GM18499 (cell line): ENCODE measurements around the gene ATG2A.

ENCODE experiments used
- ATAC-seq: cut with Tn5 transposase; IDR thresholded peaks from one replicate; pipeline ENCODE4 v1.9.1; 2021; ENCODE audit warnings: moderate number of reproducible peaks; ENCODE audit not compliant: insufficient read depth, unreplicated experiment

ATG2A gene

DNA sequence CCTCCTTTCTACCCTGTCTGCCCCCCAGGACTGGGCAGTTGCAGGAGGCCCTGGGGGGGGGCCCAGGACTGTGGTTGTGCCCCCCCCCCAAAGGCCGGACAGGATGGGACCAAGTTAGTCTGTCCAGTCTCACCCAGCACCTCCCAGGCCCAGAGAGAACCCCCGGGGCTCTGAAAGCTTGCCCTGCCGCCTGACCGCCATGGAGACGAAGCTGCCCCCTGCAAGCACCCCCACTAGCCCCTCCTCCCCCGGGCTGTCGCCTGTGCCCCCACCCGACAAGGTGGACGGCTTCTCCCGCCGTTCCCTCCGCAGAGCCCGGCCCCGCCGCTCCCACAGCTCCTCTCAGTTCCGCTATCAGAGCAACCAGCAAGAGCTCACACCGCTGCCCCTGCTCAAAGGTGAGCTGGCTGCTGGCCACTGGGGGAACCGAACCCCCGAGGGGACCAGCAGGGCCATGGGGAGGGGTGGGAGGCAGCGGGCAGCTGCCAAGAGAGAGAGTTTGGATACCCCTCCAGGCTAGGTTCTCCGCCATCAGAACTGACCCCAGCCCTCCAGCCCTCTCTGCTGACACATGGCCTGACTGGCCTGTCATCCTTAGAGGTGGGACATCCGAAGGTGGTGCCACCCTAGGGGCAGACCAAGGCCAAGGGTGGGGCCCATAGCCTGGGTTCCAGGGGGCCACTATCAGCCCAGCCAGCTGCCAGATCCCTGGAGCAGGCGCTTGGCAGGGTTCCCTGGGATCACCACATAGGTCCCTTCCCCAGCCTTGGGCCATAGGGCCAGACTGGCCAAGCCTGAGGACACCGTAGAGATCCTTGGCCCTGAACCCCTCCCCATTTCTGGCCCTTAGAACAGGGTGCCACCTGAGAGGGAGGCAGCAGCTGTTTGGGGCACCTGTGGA, 8.8 kb upstream of the ATG2A start:
- ATAC-seq, result no peak

GRCh38 chr11:64924910-64925284, 7.9 kb upstream of the ATG2A start:
- ATAC-seq, result no peak

DNA sequence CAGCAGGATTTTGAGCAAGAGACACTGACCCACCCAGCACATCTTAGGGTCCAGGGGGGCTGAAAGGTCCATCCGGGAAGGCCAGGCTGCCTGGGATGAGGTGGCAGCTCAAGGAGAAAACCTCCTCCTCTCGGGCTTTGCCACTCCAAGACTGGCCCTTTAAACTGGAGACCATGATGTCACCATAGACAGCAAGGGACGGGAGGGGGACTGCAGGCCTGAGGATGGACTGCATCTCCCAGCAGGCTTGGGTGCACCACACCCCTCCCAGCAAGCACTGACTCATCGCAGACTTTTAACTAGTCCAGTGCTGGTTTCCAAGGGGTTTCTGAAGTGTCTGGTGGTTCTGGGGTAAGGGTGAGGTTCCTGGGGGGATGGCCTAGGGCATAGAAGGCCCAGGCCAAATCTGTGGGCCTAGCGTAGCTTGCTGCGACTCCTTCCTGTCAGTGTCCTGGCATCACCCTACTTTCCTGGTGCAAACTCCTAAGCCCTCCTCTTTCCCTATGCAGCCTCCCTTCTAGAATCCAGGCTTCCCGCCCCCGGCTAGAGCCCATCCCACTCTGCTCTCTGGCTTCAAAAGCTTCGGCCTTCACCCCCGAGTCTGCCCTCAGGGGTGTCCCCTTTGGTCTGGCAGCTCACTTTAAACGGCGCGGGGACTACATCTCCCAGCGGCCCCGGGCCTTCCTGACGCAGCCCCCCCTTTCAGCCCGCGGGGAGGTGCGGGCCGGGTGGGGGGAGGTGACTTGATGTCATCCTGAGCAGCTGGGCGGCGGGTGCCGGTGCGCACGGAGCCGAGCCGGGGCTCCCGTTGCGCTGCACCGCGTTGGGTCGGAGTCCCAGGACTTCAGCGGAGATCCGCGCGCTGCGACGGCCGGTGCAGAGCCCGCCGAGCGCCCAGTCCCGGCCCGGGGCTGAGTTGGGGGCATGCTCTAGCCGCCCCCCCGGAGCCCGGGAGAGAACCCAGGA, 7.2 kb upstream of the ATG2A start, which contains the start of gene PPP2R5B:
Gene PPP2R5B (plus strand): TSS at position 746 of the 966 bp plus-strand sequence. CDS start 1,046 bp downstream, outside the sequence.
- ATAC-seq, result no peak

GRCh38 chr11:64923151-64923661, 6.2 kb upstream of the ATG2A start:
- no peak for ATAC-seq

DNA sequence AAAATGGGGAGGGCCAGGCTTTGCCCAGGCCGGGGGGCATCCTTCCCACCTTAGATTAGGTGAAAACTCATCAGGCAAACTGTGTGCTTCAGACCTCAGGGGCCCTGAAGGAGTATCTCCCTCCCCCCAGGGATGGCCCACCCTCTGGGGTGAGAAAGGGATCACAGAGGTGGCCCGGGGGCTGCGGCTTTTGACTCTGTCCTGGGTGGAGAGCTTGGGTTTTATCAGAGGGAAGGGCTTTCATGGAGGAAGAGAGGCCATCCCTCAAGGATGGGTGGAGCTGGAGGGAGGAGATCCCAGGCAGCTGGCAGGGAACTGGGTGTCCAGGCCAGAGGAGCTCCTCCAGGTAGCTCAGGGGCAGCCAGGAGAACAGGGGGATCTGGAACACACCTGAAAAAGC, 4.4 kb upstream of the ATG2A start:
- no peak for ATAC-seq

DNA sequence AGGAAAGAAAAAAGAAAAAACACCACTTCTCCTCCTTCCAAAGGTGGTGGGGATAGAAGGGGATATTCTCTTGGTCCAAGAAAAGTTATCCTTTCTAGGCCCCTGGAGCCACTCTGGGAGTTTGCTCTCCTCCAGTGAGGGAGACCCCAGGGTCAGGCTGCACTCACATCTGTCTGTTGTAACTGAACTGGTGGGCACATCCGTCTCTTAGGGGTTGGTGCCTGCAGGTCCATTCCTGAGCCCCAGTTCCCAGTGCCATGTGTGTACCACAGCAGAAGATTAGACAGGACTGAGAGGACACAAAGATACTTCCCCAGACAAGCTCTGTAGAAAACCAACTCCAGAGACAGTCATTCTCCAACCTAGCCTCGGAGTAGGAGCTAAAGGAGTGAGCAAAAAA, 3.1 kb upstream of the ATG2A start:
- ATAC-seq, result no peak

DNA sequence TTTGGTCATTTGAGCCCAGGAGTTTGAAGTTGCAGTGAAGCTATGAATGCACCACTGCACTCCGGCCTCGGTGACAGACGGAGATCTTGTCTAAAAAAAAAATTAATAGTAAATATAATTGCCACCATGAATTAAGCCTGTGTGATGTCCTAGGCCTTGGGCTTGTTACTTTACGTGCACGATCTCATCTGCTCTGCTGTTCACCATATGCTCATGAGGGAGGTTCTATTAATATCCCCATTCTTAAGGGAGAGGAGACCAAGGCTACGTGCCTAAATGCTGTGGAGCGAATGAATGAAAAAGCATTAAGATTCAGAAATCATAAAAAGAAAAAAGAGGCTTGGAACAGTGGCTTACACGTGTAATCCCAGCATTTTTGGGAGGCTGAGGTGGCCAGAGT, 2.6 kb upstream of the ATG2A start:
- no peak for ATAC-seq

DNA sequence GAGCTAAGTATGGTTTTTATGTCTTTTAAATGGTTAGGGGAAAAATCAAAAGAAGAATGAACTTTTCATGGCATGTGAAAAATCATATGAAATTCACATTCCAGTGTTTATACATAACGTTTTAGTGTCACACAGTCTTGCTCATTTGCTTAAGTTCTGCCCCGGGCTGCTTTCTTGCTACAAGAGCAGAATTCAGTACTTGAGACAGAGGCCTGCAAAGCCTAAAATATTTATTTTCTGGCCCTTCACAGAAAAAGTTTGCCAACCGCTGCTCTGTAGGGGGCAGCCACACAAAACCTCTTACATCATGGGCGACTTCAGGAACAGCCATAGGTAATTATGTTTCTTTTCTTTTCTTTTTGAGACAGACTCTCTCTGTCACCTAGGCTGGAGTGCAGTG, 1.0 kb upstream of the ATG2A start:
- no peak for ATAC-seq

GRCh38 chr11:64917663-64917995, 620 bp upstream of the ATG2A start:
- ATAC-seq, result no peak

DNA sequence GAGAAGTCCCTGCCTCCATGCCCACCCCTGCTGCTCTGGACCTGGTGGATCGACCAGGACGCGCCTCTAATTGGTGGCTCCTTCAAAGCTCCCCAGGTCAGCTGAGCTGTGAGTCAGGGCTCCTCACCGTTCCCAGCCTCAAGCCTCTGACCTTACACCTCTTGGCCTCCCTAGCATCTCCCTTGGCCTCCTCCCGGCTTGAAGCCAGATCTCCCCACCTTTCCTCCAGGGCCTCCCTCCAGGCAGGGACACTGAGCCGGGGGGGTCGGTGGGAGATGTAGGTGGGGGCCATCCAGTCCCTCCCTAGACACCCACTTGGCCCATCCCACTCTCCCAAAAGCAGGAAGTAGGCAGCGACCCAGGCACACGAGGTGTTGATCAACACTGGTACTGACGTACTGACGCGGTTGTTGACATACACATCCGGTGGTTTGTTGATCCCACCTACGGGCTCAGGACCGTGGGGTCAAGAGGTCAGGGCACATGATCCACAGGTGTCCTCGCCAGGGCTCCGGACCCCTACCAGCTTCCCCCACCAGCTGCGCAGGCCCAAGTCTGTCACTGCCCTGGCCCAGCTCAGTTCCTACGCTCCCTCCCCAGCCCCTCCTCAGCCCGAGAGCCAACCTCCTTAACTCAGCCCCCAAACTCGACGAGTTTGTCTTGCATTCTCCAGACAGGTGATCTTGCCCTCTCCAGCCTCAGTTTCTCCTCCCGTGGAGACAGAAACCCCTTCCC, 802 bp downstream of the ATG2A start:
- no peak for ATAC-seq

- no peak for ATAC-seq
These were observed 1.6 kb downstream of the ATG2A start for GRCh38 chr11:64915376-64915887.

DNA sequence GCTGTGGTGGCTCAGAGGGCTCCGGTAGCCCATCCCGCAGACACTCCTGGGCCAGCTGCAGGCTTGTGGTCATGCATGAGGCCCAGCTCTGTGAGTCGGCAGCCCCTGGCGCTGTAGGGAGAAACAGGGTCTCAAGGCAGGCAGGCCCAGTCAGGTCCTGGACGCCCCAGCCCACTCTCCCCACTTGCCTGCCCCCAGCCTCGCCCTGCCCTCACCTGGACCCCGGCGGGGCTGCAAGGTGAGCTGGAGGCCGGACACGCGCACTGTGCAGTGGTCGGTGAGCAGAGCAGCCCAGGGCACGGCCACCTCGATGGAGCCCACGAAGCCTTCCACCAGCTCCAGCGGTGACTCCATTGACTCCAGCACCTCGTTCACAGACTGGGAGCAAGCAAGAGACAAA, 2.9 kb downstream of the ATG2A start:
- no peak for ATAC-seq

- ATAC-seq, result no peak
These were observed 3.8 kb downstream of the ATG2A start for GRCh38 chr11:64913171-64913727.

DNA sequence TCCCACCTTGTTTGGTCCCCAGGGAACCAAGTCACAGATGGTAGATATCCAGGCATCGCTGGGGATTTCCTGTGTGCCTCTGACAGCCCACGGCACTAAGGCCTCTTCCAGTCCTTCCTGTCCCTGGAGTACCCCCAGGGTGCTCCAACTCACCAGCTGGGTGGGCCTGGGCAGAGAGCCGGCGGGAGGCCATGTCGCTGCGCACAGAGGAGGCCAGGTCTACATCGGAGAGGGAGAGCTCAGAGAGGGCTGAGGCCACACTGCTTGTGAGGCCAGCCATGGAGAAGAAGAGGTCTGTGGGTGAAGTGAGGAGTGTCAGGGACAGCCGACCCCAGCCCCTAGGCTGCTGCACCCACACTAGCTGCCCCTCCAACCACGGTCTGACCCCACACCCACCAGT, 5.3 kb downstream of the ATG2A start:
- ATAC-seq, result no peak

GRCh38 chr11:64911142-64911541, 5.9 kb downstream of the ATG2A start:
- no peak for ATAC-seq

- no peak for ATAC-seq
These were observed 6.4 kb downstream of the ATG2A start for GRCh38 chr11:64910451-64911093.

- no peak for ATAC-seq
These were observed 7.2 kb downstream of the ATG2A start for GRCh38 chr11:64909653-64910343.

DNA sequence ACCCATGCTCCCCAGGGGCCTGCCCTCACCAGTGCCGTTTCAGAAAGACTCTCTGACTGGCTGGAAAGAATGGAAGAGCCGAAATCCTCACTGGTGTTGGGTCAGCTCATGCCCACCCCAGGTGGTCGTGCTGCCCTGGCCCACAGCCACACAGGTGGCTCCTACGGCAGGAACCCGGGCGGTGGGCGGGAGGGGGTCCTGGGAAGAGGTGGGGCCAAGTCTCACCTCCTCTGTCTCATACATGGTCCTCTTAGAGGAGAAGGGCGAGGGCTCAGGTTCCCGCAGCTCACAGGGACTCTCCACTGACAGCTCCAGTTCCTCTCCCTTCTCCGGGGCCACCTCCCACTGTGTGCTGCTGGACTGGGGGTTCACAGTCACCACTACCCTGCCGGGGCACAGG, 8.2 kb downstream of the ATG2A start:
- ATAC-seq, result no peak

GRCh38 chr11:64906314-64906635, 10.7 kb downstream of the ATG2A start:
- ATAC-seq, result no peak
